HEK293 (cell line): ENCODE measurements around the gene CD3G.

ENCODE experiments used
- KLF8 ChIP-seq: fragments of 450-650 bp; formaldehyde crosslinking; IDR thresholded peaks from 2 replicates; pipeline ENCODE4 v1.5.1; 2016; ENCODE audit warnings: missing biosample characterization, missing genetic modification characterization
- SETDB1 ChIP-seq: IDR thresholded peaks from one replicate; pipeline ENCODE4 v1.6.1; 2017; ENCODE audit warnings: mild to moderate bottlenecking, low read length, moderate library complexity, mixed read lengths; ENCODE audit not compliant: insufficient read length
- YY2 ChIP-seq: fragments of 450-650 bp; formaldehyde crosslinking; IDR thresholded peaks from 2 replicates; pipeline ENCODE4 v1.5.1; 2016; ENCODE audit warnings: missing biosample characterization, missing genetic modification characterization
- ZBTB11 ChIP-seq: fragments of 450-650 bp; formaldehyde crosslinking; conservative IDR thresholded peaks from 2 replicates; pipeline ENCODE4 v1.5.1; 2016; ENCODE audit warnings: low read depth, missing biosample characterization, missing genetic modification characterization
- ZNF221 ChIP-seq: fragments of 450-650 bp; formaldehyde crosslinking; IDR thresholded peaks from 2 replicates; pipeline ENCODE4 v1.5.1; 2017; ENCODE audit warnings: missing biosample characterization, missing genetic modification characterization, borderline replicate concordance
- ZNF274 ChIP-seq, 2 experiments: fragments of 200-500 bp in 1 of 2; fragments of 450-650 bp in 1 of 2; sonication (Bioruptor generic) in 1 of 2; formaldehyde crosslinking in 1 of 2; IDR thresholded peaks; 2 replicates each; pipeline versions ENCODE4 v1.5.1 to v1.6.1; 2014 to 2016; ENCODE audit warnings: borderline replicate concordance in 1 of 2, inconsistent platforms in 1 of 2, low read length in 1 of 2, missing biosample characterization in 1 of 2, missing genetic modification characterization in 1 of 2
- ZNF473 ChIP-seq: fragments of 450-650 bp; formaldehyde crosslinking; IDR thresholded peaks from 2 replicates; pipeline ENCODE4 v1.5.1; 2017; ENCODE audit warnings: missing biosample characterization, missing genetic modification characterization
- ZNF585B ChIP-seq: fragments of 450-650 bp; formaldehyde crosslinking; IDR thresholded peaks from 2 replicates; pipeline ENCODE4 v1.5.1; 2016; ENCODE audit warnings: missing biosample characterization, missing genetic modification characterization
- TF ChIP-seq, protein P1 (sequence below): fragments of 450-650 bp; formaldehyde crosslinking; IDR thresholded peaks from 2 replicates; pipeline ENCODE4 v1.5.1; 2016; ENCODE audit warnings: missing biosample characterization, missing genetic modification characterization

- TF ChIP-seq ZNF274 (IDR thresholded peaks at IDR 0.05; ENCODE audit: low read length) (no peak), ZNF274 (tag by site-specific recombination; IDR thresholded peaks at IDR 0.05; ENCODE audit: borderline replicate concordance) (no peak), ZNF221 (tag by site-specific recombination) (no peak), KLF8 (no peak), SETDB1 (no peak), YY2 (tag by site-specific recombination) (no peak), ZNF473 (no peak), ZBTB11 (tag by site-specific recombination) (no peak), ZNF585B (tag by site-specific recombination) (no peak)
- TF ChIP-seq, protein P1, sequence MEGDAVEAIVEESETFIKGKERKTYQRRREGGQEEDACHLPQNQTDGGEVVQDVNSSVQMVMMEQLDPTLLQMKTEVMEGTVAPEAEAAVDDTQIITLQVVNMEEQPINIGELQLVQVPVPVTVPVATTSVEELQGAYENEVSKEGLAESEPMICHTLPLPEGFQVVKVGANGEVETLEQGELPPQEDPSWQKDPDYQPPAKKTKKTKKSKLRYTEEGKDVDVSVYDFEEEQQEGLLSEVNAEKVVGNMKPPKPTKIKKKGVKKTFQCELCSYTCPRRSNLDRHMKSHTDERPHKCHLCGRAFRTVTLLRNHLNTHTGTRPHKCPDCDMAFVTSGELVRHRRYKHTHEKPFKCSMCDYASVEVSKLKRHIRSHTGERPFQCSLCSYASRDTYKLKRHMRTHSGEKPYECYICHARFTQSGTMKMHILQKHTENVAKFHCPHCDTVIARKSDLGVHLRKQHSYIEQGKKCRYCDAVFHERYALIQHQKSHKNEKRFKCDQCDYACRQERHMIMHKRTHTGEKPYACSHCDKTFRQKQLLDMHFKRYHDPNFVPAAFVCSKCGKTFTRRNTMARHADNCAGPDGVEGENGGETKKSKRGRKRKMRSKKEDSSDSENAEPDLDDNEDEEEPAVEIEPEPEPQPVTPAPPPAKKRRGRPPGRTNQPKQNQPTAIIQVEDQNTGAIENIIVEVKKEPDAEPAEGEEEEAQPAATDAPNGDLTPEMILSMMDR (tag by site-specific recombination): no peak
These were observed 38.8 kb downstream of the CD3G start for GRCh38 chr11:118382954-118383353.
